Heart right ventricle (tissue), 16 donors: ENCODE data around the gene MYO5A. TPM values are rescaled to one million over a fixed set of nuclear protein-coding genes. Genes with fewer than 3 reads are reported as not detected.
"Not testable (repeated sequence)": the region's sequence is repeated elsewhere in the genome, so short reads cannot be mapped to it uniquely, and the experiment has no call there.

Experiments
- ATAC-seq, 8 donors: fragments of 200-7000 bp; cut with Tn5 transposase; one replicate each; pipeline ENCODE4 v1.9.1; 2020; ENCODE audit warnings: mild to moderate bottlenecking in 8 of 8, moderate library complexity in 8 of 8, moderate number of reproducible peaks in 1 of 8
- DNase-seq, 2 donors: peaks; one replicate each; pipeline ENCODE4 v3.0.0-alpha.2; 2020
- H3K27ac ChIP-seq, 10 donors: fragments of 200-600 bp; sonication (generic) in 2 of 10; one replicate each; pipeline versions ENCODE4 v1.5.0 to v1.8.0; 2020 to 2022; ENCODE audit warnings: mild to moderate bottlenecking in 3 of 10
- H3K27me3 ChIP-seq, 7 donors: fragments of 200-600 bp; one replicate each; pipeline ENCODE4 v1.8.0; 2021 to 2022; ENCODE audit warnings: mild to moderate bottlenecking in 2 of 7
- H3K36me3 ChIP-seq, 9 donors: fragments of 200-600 bp; sonication (generic) in 1 of 9; one replicate each; pipeline versions ENCODE4 v1.5.0 to v1.8.0; 2020 to 2022; ENCODE audit warnings: mild to moderate bottlenecking in 2 of 9
- H3K4me1 ChIP-seq, 9 donors: fragments of 200-600 bp; sonication (generic) in 1 of 9; one replicate each; pipeline versions ENCODE4 v1.5.0 to v1.8.0; 2020 to 2022; ENCODE audit warnings: mild to moderate bottlenecking in 4 of 9
- H3K4me3 ChIP-seq, 10 donors: fragments of 200-600 bp; sonication (generic) in 2 of 10; one replicate each; pipeline versions ENCODE4 v1.5.0 to v1.8.0; 2020 to 2022; ENCODE audit warnings: mild to moderate bottlenecking in 7 of 10, moderate library complexity in 2 of 10
- H3K9me3 ChIP-seq, 11 donors: fragments of 200-600 bp in 10 of 11; sonication (generic) in 2 of 11; one replicate each; pipeline versions ENCODE4 v1.5.0 to v1.8.0; 2013 to 2022; ENCODE audit warnings: mild to moderate bottlenecking in 2 of 11, control low read depth in 1 of 11, moderate library complexity in 1 of 11
- CTCF ChIP-seq, 9 donors: fragments of 200-600 bp; sonication (generic) in 2 of 9; IDR thresholded peaks; one replicate each; pipeline versions ENCODE4 v1.5.0 to v1.8.0; 2021 to 2022; ENCODE audit warnings: antibody characterized with exemption in 9 of 9, mild to moderate bottlenecking in 5 of 9, moderate library complexity in 1 of 9
- WGBS, 2 donors: extraction: QIAGEN DNeasy Blood & Tissue Kit; methylation state at CpG; one replicate each; pipeline ENCODE4 v1.1.7; 2013; ENCODE audit warnings: inconsistent platforms in 1 of 2; 5-methylcytosine and 5-hydroxymethylcytosine counted together
- intact Hi-C, 10 donors: fragments of 100-400 bp; cut with DNase I; formaldehyde crosslinking; loops; one replicate each; pipeline versions ENCODE4 v1.11.1 to v1.14.2; 2022
- polyA plus RNA-seq, 2 donors: library from polyadenylated mRNA; stranded (reverse); fragments of 200-250 nt; gene quantifications; one replicate each; pipeline ENCODE4 v1.2.3, GENCODE V29; 2013
- total RNA-seq, 10 donors: library from RNA; stranded (reverse); fragmentation: NEBNext Ultra II Directional in 3 of 10; extraction: Animal tissue kit (Norgen Biotek cat#: 25700) in 3 of 10; gene quantifications; one replicate each; pipeline versions ENCODE4 v1.2.1 to v1.2.4, GENCODE V29; 2021 to 2023
- donor health status: Arrhythmogenic right ventricular cardiomyopathy.
- donor health status: ischemic (EF 13 %, LVEDD 7.1; RV severe dilation, severe dysfunction).
- donor health status: healthy with polysubstance abuse.
- donor health status: DM: no; HTN: yes; CAD: no.
- donor health status: DM: no; HTN: no; CAD: no.
- donor health status: ischemic (EF 25% LVEDD 6.9; RV normal size, moderate dysfunction).
- donor health status: ischemic (EF 25% LVEDD 5.7; RV mildly dilated, moderate dysfunction).
- donor health status: healthy.
- donor health status: DM: yes; HTN: yes; CAD: no.
- donor health status: Ischemic cardiomyopathy.
- donor health status: ischemic (EF 35%, LVEDD 5.7; RV mildly dilated, moderate dysfunction).
- donor health status: nonischemic (EF 11% LVEDD 7.7; RV severe dilation, severe dysfunction).
- donor health status: DM: yes; HTN: yes; CAD: no.
- donor health status: PGD.
- donor health status: ischemic (EF 29% LVEDD 5.4; RV normal size, mild dysfunction).
- donor health status: nonischemic (EF 23%, LVEDD 6.1; RV moderate dilation, normal function).

The MYO5A gene
- total and polyA plus RNA-seq, 12 donors, result 3.1 to 15.7 (median 6.3) TPM

- ATAC-seq (peak; percentile 89 to 94 (median 92)), DNase-seq (peak; percentile 86 to 90)
- intact Hi-C loops, result loop anchor here in 5 of 10 donors (5.0 to 10.0 kb wide), 4 partner anchors 86 to 314 kb away; no protein-coding TSS in a partner anchor
- peak in 5 of 9 donors; percentile 23 to 45 (median 40) for TF ChIP-seq CTCF (IDR thresholded peaks at IDR 0.05)
- Histone ChIP-seq H3K4me1 (peaks cover 3 to 44% (median 39%) of the 10 kb centered on the region in 9 donors), H3K27ac (peak within 1 kb of the TSS; percentile 69 to 96 (median 93)), H3K9me3 (no peaks in the 10 kb centered on the region), H3K4me3 (peak within 1 kb of the TSS; percentile 45 to 92 (median 75)), H3K36me3 (no peaks in the 10 kb centered on the region), H3K27me3 (no peaks in the 10 kb centered on the region)
- 5% methylated on average over 80 to 82 of the region's 82 CpGs for WGBS, 2 donors
These were observed 40.2 kb upstream of the MYO5A start, which contains the start of gene ARPP19 for GRCh38 chr15:52568601-52569585. Gene ARPP19 (minus strand): TSS chr15:52569030. CDS start chr15:52568892, 138 bp downstream.

- intact Hi-C loops, result loop anchor here in 5 of 10 donors (2.0 to 10.0 kb wide), 5 partner anchors 37 to 313 kb away; no protein-coding TSS in a partner anchor
- Histone ChIP-seq H3K36me3 (no peaks in the 10 kb centered on the region), H3K9me3 (no peaks in the 10 kb centered on the region), H3K27ac (peak overlapping the region; percentile 69 to 96 (median 93)), H3K4me1 (peaks cover 3 to 53% (median 47%) of the 10 kb centered on the region in 9 donors), H3K4me3 (peak overlapping the region; percentile 45 to 92 (median 75)), H3K27me3 (no peaks in the 10 kb centered on the region)
- ATAC-seq (peak; percentile 14 to 43 (median 30)), DNase-seq (peak in 1 of 2 donors; percentile 11)
- 2 to 4% methylated on average over 25 of the region's 25 CpGs for WGBS, 2 donors
- no peak for TF ChIP-seq CTCF (IDR thresholded peaks at IDR 0.05)
These were observed 39.4 kb upstream of the MYO5A start for GRCh38 chr15:52567871-52568600.

- Histone ChIP-seq H3K4me3 (peak overlapping the region; percentile 45 to 92 (median 75)), H3K27ac (peak overlapping the region in 9 of 10 donors; percentile 13 to 96 (median 93)), H3K36me3 (no peaks in the 10 kb centered on the region), H3K27me3 (no peaks in the 10 kb centered on the region), H3K4me1 (peaks cover 3 to 64% (median 52%) of the 10 kb centered on the region in 9 donors), H3K9me3 (no peaks in the 10 kb centered on the region)
- intact Hi-C loops, result loop anchor here in 5 of 10 donors (2.0 to 10.0 kb wide), 5 partner anchors 36 to 312 kb away; no protein-coding TSS in a partner anchor
- ATAC-seq, result no peak
- 41 to 53% methylated on average over 4 of the region's 4 CpGs for WGBS, 2 donors
- no peak for TF ChIP-seq CTCF (IDR thresholded peaks at IDR 0.05)
- DNase-seq, result no peak
These were observed 38.2 kb upstream of the MYO5A start for GRCh38 chr15:52566889-52567288.

- H3K4me1 ChIP-seq, result peaks cover 5 to 77% (median 60%) of the 10 kb centered on the region in 9 donors
- not testable (repeated sequence) for H3K27me3 ChIP-seq, H3K4me3 ChIP-seq, ATAC-seq, H3K9me3 ChIP-seq, DNase-seq, H3K36me3 ChIP-seq
- H3K27ac ChIP-seq, result peak overlapping the region in 6 of 10 donors; percentile 93 to 96 (median 94)
- intact Hi-C loops, result loop anchor here in 5 of 10 donors (2.0 to 10.0 kb wide), 5 partner anchors 35 to 311 kb away; no protein-coding TSS in a partner anchor
- WGBS, 2 donors, result 92 to 94% methylated on average over 13 of the region's 13 CpGs
These were observed 37.0 kb upstream of the MYO5A start for GRCh38 chr15:52565417-52566358.
